ENCODE measurements around the gene WDR20. TPM values are rescaled to one million over a fixed set of nuclear protein-coding genes. Genes with fewer than 3 reads are reported as not detected.
A peak's percentile ranks its signal among the peaks of the same experiment; 100 is the strongest.

WDR20 gene
- total RNA-seq, 1 experiment from 2014 or later, result 25.6 TPM

DNA sequence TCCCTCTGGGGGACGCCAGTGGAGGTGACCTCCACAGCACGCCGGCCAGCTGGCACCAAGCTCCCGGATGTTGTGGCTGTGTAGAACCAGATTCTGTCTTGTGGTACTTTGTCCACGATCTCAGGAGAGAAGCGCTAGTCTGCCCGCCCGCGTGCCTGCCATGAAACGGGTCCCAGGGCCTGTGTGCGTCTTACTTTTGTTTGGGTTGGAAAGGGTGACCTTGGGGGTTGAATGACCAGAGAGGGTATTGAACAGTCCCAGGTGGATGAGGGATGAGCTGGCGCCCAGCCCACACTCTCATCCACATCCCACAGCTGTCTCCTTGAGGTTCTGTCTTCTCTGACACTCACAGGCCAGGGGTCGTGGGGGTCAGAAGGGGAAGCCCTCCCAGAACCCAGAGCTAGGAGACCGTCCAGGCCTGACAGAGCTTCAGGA, 78.3 kb downstream of the WDR20 start:
- no peaks in the 10 kb centered on the region for H3K27me3 Mint-ChIP-seq (ENCODE audit: low read depth)
- ChIA-PET CTCF (no interaction called here), POLR2A (interaction anchor here (1.0 kb wide), 1 partner anchor 112 kb away, joined by 3 read pairs; no protein-coding TSS in a partner anchor)
- ATAC-seq, result no peak
- TF ChIP-seq, protein P1, sequence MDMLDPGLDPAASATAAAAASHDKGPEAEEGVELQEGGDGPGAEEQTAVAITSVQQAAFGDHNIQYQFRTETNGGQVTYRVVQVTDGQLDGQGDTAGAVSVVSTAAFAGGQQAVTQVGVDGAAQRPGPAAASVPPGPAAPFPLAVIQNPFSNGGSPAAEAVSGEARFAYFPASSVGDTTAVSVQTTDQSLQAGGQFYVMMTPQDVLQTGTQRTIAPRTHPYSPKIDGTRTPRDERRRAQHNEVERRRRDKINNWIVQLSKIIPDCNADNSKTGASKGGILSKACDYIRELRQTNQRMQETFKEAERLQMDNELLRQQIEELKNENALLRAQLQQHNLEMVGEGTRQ (CRISPR knock-in tag; IDR thresholded peaks at IDR 0.05), result no peak
- TF ChIP-seq, protein P2, sequence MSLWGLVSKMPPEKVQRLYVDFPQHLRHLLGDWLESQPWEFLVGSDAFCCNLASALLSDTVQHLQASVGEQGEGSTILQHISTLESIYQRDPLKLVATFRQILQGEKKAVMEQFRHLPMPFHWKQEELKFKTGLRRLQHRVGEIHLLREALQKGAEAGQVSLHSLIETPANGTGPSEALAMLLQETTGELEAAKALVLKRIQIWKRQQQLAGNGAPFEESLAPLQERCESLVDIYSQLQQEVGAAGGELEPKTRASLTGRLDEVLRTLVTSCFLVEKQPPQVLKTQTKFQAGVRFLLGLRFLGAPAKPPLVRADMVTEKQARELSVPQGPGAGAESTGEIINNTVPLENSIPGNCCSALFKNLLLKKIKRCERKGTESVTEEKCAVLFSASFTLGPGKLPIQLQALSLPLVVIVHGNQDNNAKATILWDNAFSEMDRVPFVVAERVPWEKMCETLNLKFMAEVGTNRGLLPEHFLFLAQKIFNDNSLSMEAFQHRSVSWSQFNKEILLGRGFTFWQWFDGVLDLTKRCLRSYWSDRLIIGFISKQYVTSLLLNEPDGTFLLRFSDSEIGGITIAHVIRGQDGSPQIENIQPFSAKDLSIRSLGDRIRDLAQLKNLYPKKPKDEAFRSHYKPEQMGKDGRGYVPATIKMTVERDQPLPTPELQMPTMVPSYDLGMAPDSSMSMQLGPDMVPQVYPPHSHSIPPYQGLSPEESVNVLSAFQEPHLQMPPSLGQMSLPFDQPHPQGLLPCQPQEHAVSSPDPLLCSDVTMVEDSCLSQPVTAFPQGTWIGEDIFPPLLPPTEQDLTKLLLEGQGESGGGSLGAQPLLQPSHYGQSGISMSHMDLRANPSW (CRISPR knock-in tag; conservative IDR thresholded peaks at IDR 0.05; ENCODE audit: low read depth), result no peak
- no peak for TF ChIP-seq ZNF416 (CRISPR knock-in tag; IDR thresholded peaks at IDR 0.05)
- TF ChIP-seq TEAD4 (CRISPR knock-in tag; IDR thresholded peaks at IDR 0.05), result no peak
- TF ChIP-seq ATF1 (CRISPR knock-in tag; IDR thresholded peaks at IDR 0.05), result no peak
- no peak for TF ChIP-seq ARID4B (CRISPR knock-in tag; IDR thresholded peaks at IDR 0.05; ENCODE audit: borderline replicate concordance)
- TF ChIP-seq PRRX2 (CRISPR knock-in tag; IDR thresholded peaks at IDR 0.05), result no peak
- no peak for TF ChIP-seq NFATC4 (CRISPR knock-in tag; IDR thresholded peaks at IDR 0.05)
- no peak for TF ChIP-seq NR3C1 (CRISPR knock-in tag; conservative IDR thresholded peaks at IDR 0.05; ENCODE audit: low read depth)
- TF ChIP-seq ZBTB21 (CRISPR knock-in tag; IDR thresholded peaks at IDR 0.05; ENCODE audit: borderline replicate concordance), result no peak
- TF ChIP-seq NFE2L1 (CRISPR knock-in tag; IDR thresholded peaks at IDR 0.05), result no peak
- TF ChIP-seq, protein P3, sequence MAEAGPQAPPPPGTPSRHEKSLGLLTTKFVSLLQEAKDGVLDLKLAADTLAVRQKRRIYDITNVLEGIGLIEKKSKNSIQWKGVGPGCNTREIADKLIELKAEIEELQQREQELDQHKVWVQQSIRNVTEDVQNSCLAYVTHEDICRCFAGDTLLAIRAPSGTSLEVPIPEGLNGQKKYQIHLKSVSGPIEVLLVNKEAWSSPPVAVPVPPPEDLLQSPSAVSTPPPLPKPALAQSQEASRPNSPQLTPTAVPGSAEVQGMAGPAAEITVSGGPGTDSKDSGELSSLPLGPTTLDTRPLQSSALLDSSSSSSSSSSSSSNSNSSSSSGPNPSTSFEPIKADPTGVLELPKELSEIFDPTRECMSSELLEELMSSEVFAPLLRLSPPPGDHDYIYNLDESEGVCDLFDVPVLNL (CRISPR knock-in tag; IDR thresholded peaks at IDR 0.05; ENCODE audit: borderline replicate concordance, low read depth), result no peak
- TF ChIP-seq CREM (CRISPR knock-in tag; IDR thresholded peaks at IDR 0.05), result no peak
- no peak for TF ChIP-seq CREB1 (CRISPR knock-in tag; IDR thresholded peaks at IDR 0.05)
- TF ChIP-seq ZNF263 (CRISPR knock-in tag; IDR thresholded peaks at IDR 0.05; ENCODE audit: low read depth), result no peak
- TF ChIP-seq ZNF532 (CRISPR knock-in tag; IDR thresholded peaks at IDR 0.05; ENCODE audit: borderline replicate concordance), result no peak
- TF ChIP-seq AR (CRISPR knock-in tag; IDR thresholded peaks at IDR 0.05), result no peak
- TF ChIP-seq, protein P4, sequence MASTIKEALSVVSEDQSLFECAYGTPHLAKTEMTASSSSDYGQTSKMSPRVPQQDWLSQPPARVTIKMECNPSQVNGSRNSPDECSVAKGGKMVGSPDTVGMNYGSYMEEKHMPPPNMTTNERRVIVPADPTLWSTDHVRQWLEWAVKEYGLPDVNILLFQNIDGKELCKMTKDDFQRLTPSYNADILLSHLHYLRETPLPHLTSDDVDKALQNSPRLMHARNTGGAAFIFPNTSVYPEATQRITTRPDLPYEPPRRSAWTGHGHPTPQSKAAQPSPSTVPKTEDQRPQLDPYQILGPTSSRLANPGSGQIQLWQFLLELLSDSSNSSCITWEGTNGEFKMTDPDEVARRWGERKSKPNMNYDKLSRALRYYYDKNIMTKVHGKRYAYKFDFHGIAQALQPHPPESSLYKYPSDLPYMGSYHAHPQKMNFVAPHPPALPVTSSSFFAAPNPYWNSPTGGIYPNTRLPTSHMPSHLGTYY (CRISPR knock-in tag; IDR thresholded peaks at IDR 0.05), result no peak
- H3K36me3 Mint-ChIP-seq, result no peaks in the 10 kb centered on the region
- H3K4me3 Mint-ChIP-seq, result no peak overlapping the region
- no peak for DNase-seq (ENCODE audit: low spot score)
- H3K4me1 Mint-ChIP-seq, result peaks cover 38% of the 10 kb centered on the region
- no peaks in the 10 kb centered on the region for H3K9me3 Mint-ChIP-seq
- peak overlapping the region; percentile 55 for H3K27ac Mint-ChIP-seq

All from WTC11 (cell line).